DND-41 (cell line): ENCODE measurements around the gene RALGPS1.

Experiments
- EZH2 ChIP-seq: IDR thresholded peaks from 3 replicates; pipeline ENCODE4 v1.6.1; 2012; ENCODE audit warnings: borderline replicate concordance, low read depth, mild to moderate bottlenecking, moderate library complexity, low read length, inconsistent platforms; ENCODE audit not compliant: severe bottlenecking
- TF ChIP-seq, protein P1 (sequence below): IDR thresholded peaks from 2 replicates; pipeline ENCODE4 v1.5.1; 2012; ENCODE audit warnings: borderline replicate concordance, low read length, moderate library complexity, mild to moderate bottlenecking; ENCODE audit not compliant: poor library complexity, severe bottlenecking; ENCODE audit errors: extremely low read depth

DNA sequence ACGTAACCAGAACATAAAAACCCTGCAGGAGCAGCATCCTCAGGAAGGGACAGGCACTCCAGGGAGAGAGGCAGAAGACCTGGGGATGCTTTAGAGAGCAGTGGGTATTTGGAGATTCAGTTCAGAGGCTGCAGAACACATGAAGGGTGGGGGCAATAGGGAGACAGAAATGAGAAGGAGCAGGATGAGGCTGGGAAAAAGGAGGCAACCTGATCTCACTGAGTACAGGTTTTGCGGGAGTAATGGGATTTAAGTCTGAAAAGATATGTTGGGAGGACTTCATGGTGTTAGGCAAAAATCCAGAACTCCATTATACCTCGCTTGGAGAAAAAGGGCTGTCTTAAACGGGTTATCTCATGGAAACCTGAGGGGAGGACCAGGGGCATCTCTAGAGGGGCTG is 308.7 kb downstream of the RALGPS1 start:
- TF ChIP-seq, protein P1, sequence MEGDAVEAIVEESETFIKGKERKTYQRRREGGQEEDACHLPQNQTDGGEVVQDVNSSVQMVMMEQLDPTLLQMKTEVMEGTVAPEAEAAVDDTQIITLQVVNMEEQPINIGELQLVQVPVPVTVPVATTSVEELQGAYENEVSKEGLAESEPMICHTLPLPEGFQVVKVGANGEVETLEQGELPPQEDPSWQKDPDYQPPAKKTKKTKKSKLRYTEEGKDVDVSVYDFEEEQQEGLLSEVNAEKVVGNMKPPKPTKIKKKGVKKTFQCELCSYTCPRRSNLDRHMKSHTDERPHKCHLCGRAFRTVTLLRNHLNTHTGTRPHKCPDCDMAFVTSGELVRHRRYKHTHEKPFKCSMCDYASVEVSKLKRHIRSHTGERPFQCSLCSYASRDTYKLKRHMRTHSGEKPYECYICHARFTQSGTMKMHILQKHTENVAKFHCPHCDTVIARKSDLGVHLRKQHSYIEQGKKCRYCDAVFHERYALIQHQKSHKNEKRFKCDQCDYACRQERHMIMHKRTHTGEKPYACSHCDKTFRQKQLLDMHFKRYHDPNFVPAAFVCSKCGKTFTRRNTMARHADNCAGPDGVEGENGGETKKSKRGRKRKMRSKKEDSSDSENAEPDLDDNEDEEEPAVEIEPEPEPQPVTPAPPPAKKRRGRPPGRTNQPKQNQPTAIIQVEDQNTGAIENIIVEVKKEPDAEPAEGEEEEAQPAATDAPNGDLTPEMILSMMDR, result no peak
- TF ChIP-seq EZH2, result no peak
